ENCODE results near the gene SMAD3. TPM values are rescaled to one million over a fixed set of nuclear protein-coding genes. Genes with fewer than 3 reads are reported as not detected.

The SMAD3 gene
- total RNA-seq, 1 donor from 2014 or later = 18.8 TPM

GRCh38 chr15:67185621-67186225, 120.3 kb downstream of the SMAD3 start:
- peaks cover 70% of the 10 kb centered on the region for H3K4me1 ChIP-seq
- H3K4me3 ChIP-seq = no peak overlapping the region
- intact Hi-C loops (cut with micrococcal nuclease) = no loop called here
- TF ChIP-seq CTCF (IDR thresholded peaks at IDR 0.05; ENCODE audit: borderline replicate concordance) = no peak
- no peaks in the 10 kb centered on the region for H3K27me3 ChIP-seq (ENCODE audit: low read depth)
- peaks cover 38% of the 10 kb centered on the region for H3K36me3 ChIP-seq
- DNase-seq = no peak
- peak overlapping the region; percentile 93 for H3K27ac ChIP-seq (replicated peaks)
- H3K9me3 ChIP-seq (replicated peaks) = no peaks in the 10 kb centered on the region

- Histone ChIP-seq H3K9me3 (replicated peaks) (no peaks in the 10 kb centered on the region), H3K27me3 (ENCODE audit: low read depth) (no peaks in the 10 kb centered on the region), H3K4me1 (peaks cover 75% of the 10 kb centered on the region), H3K36me3 (peaks cover 40% of the 10 kb centered on the region), H3K4me3 (no peak overlapping the region), H3K27ac (replicated peaks) (peak overlapping the region; percentile 93)
- no peak for TF ChIP-seq CTCF (IDR thresholded peaks at IDR 0.05; ENCODE audit: borderline replicate concordance)
- DNase-seq = peak; percentile 83
- intact Hi-C loops (cut with micrococcal nuclease) = no loop called here
These were observed 120.8 kb downstream of the SMAD3 start for GRCh38 chr15:67186226-67186649.

- H3K9me3 ChIP-seq (replicated peaks) = no peaks in the 10 kb centered on the region
- H3K4me3 ChIP-seq = no peak overlapping the region
- no peaks in the 10 kb centered on the region for H3K27me3 ChIP-seq (ENCODE audit: low read depth)
- TF ChIP-seq CTCF (IDR thresholded peaks at IDR 0.05; ENCODE audit: borderline replicate concordance) = no peak
- intact Hi-C loops (cut with micrococcal nuclease) = no loop called here
- H3K36me3 ChIP-seq = peaks cover 41% of the 10 kb centered on the region
- no peak for DNase-seq
- H3K4me1 ChIP-seq = peaks cover 75% of the 10 kb centered on the region
- H3K27ac ChIP-seq (replicated peaks) = peak overlapping the region; percentile 93
These were observed 121.3 kb downstream of the SMAD3 start for GRCh38 chr15:67186688-67187087.

- Histone ChIP-seq H3K27me3 (ENCODE audit: low read depth) (no peaks in the 10 kb centered on the region), H3K36me3 (peaks cover 43% of the 10 kb centered on the region), H3K9me3 (replicated peaks) (no peaks in the 10 kb centered on the region), H3K4me1 (peaks cover 75% of the 10 kb centered on the region), H3K27ac (replicated peaks) (peak overlapping the region; percentile 93), H3K4me3 (no peak overlapping the region)
- no peak for TF ChIP-seq CTCF (IDR thresholded peaks at IDR 0.05; ENCODE audit: borderline replicate concordance)
- intact Hi-C loops (cut with micrococcal nuclease) = no loop called here
- DNase-seq = no peak
These were observed 122.0 kb downstream of the SMAD3 start for GRCh38 chr15:67187351-67187854.

- Histone ChIP-seq H3K27ac (replicated peaks) (peak overlapping the region; percentile 93), H3K9me3 (replicated peaks) (no peaks in the 10 kb centered on the region), H3K36me3 (peaks cover 44% of the 10 kb centered on the region), H3K27me3 (ENCODE audit: low read depth) (no peaks in the 10 kb centered on the region), H3K4me3 (no peak overlapping the region), H3K4me1 (peaks cover 84% of the 10 kb centered on the region)
- no peak for TF ChIP-seq CTCF (IDR thresholded peaks at IDR 0.05; ENCODE audit: borderline replicate concordance)
- no peak for DNase-seq
- intact Hi-C loops (cut with micrococcal nuclease) = no loop called here
These were observed 123.3 kb downstream of the SMAD3 start for GRCh38 chr15:67188551-67189218.

Measured in left ventricle myocardium inferior (tissue), 1 donor.